HEK293T (cell line): ENCODE measurements around the gene NECTIN4.

Experiments
- ARNT ChIP-seq: fragments of 450-650 bp; IDR thresholded peaks from 2 replicates; pipeline ENCODE4 v1.6.1; 2017; ENCODE audit warnings: mild to moderate bottlenecking
- SP1 ChIP-seq: fragments of 450-650 bp; IDR thresholded peaks from 2 replicates; pipeline ENCODE4 v1.6.1; 2017
- TARDBP ChIP-seq: fragments of 450-650 bp; IDR thresholded peaks from 2 replicates; pipeline ENCODE4 v1.6.1; 2016

DNA sequence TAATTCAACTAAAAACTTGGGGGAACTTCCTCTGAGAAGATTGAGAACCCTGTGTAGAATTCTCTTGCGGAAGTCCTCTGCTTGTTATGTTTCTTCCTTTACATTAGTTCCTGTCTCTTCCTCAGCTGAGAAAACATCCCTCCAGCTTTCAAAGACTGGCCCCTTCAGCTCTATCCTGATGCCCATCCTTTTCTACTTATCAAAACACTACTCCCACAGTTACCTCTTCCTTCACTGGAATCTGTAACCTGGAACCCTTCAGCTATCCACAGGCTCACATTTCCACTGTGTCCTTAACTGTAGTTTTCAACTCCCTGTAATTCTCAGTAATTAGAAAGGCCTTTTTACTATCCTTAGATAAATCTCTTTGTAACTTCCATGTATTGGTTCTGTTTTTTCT lies 49.1 kb upstream of the NECTIN4 start:
- TF ChIP-seq ARNT (no peak), TARDBP (no peak), SP1 (no peak)
